HepG2 (cell line): Measurements from ENCODE around the gene CLEC2A. TPM values are rescaled to one million over a fixed set of nuclear protein-coding genes. Genes with fewer than 3 reads are reported as not detected.

Experiments used
- ATAC-seq: fragments of 200-7000 bp; cut with Tn5 transposase; 3 replicates; pipeline ENCODE4 v1.9.1; 2020; ENCODE audit warnings: mild to moderate bottlenecking, moderate library complexity
- BruUV-seq: library from RNA; stranded (reverse); fragments of 400-500 nt; replicated peaks from 2 replicates; lab custom pipeline; 2021; lab: Mats Ljungman, UMichigan
- CTCF ChIA-PET: fragments of 300-600 bp; formaldehyde crosslinking; extraction: SDS; loops from one replicate; lab custom pipeline; 2021; ENCODE audit warnings: low total read pairs, inconsistent platforms, low intra/inter-chr PET ratio; lab: Yijun Ruan, JAX
- POLR2A ChIA-PET: fragments of 350-600 bp; sonication (Branson Sonifier 250); formaldehyde crosslinking; loops from one replicate; lab custom pipeline; 2020; ENCODE audit warnings: antibody characterized with exemption, inconsistent platforms; lab: Yijun Ruan, JAX
- DNase-seq: peaks from one replicate; pipeline ENCODE4 v3.0.0-alpha.2; 2015; ENCODE audit warnings: low spot score
- FAIRE-seq: peaks from 3 replicates; lab custom pipeline; 2011; peaks lifted over from hg19 to GRCh38; lab: Jason Lieb, UNC
- H2AFZ ChIP-seq: one replicate; pipeline ENCODE4 v1.6.1; 2011; ENCODE audit warnings: low read length, inconsistent platforms
- H3K27ac ChIP-seq: fragments of 300-600 bp; 3 replicates; pipeline ENCODE4 v1.8.0; 2011; ENCODE audit warnings: mixed run types, mild to moderate bottlenecking, mixed read lengths, low read length, inconsistent platforms; ENCODE audit not compliant: insufficient read depth; ENCODE audit errors: extremely low read length
- H3K27me3 ChIP-seq, 2 experiments: fragments of 200-600 bp in 1 of 2; 2 replicates in 1 of 2; 3 replicates in 1 of 2; pipeline versions ENCODE4 v1.6.0 to v1.8.0; 2011; ENCODE audit warnings: low read length in 2 of 2, mild to moderate bottlenecking in 2 of 2, moderate library complexity in 2 of 2, inconsistent platforms in 1 of 2; ENCODE audit not compliant: insufficient read depth in 2 of 2, control insufficient read depth in 1 of 2
- H3K36me3 ChIP-seq, 2 experiments: fragments of 200-600 bp in 1 of 2; replicated peaks in 1 of 2; 2 replicates in 1 of 2; 3 replicates in 1 of 2; pipeline versions ENCODE4 v1.5.1 to v1.8.0; 2011; ENCODE audit warnings: low read length in 2 of 2, inconsistent platforms in 1 of 2; ENCODE audit not compliant: insufficient read depth in 2 of 2, control insufficient read depth in 1 of 2
- H3K4me1 ChIP-seq: 2 replicates; pipeline ENCODE4 v1.5.1; 2012; ENCODE audit warnings: low read length, inconsistent platforms; ENCODE audit not compliant: insufficient read depth
- H3K4me2 ChIP-seq: 2 replicates; pipeline ENCODE4 v1.6.0; 2011; ENCODE audit warnings: low read depth, low read length, inconsistent platforms
- H3K4me3 ChIP-seq, 3 experiments: fragments of 200-600 bp in 1 of 3; sonication (generic), shearing (Covaris generic) in 1 of 3; replicated peaks in 1 of 3; 2 replicates each; pipeline ENCODE4 v1.5.1; 2011 to 2016; ENCODE audit warnings: low read length in 3 of 3, inconsistent platforms in 2 of 3, low read depth in 2 of 3, mild to moderate bottlenecking in 2 of 3, control low read depth in 1 of 3, mixed read lengths in 1 of 3; ENCODE audit not compliant: insufficient read depth in 1 of 3
- H3K79me2 ChIP-seq: one replicate; pipeline ENCODE4 v1.6.1; 2011; ENCODE audit warnings: low read length, inconsistent platforms; ENCODE audit not compliant: insufficient read depth
- H3K9ac ChIP-seq: 2 replicates; pipeline ENCODE4 v1.6.0; 2011; ENCODE audit warnings: mild to moderate bottlenecking, low read depth, low read length, inconsistent platforms; ENCODE audit not compliant: insufficient read depth
- H3K9me3 ChIP-seq: 2 replicates; pipeline ENCODE4 v1.5.1; 2012; ENCODE audit warnings: mild to moderate bottlenecking, low read length
- H4K20me1 ChIP-seq: 2 replicates; pipeline ENCODE4 v1.6.0; 2011; ENCODE audit warnings: inconsistent platforms, mild to moderate bottlenecking, low read length, moderate library complexity; ENCODE audit not compliant: insufficient read depth
- ETV5 ChIP-seq: IDR thresholded peaks from 2 replicates; pipeline ENCODE4 v1.6.1; 2018; ENCODE audit warnings: missing biosample characterization, missing genetic modification reagents, inconsistent platforms, borderline replicate concordance
- FOXM1 ChIP-seq: sonication (generic); formaldehyde crosslinking; IDR thresholded peaks from 2 replicates; pipeline ENCODE4 v1.5.0; 2020; ENCODE audit warnings: missing genetic modification reagents
- MIER2 ChIP-seq: IDR thresholded peaks from 2 replicates; pipeline ENCODE4 v1.6.1; 2016; ENCODE audit warnings: missing biosample characterization, missing genetic modification reagents
- ZSCAN9 ChIP-seq: IDR thresholded peaks from 2 replicates; pipeline ENCODE4 v1.6.1; 2016; ENCODE audit warnings: borderline replicate concordance
- WGBS: methylation state at CpG from one replicate; pipeline ENCODE4 v1.1.6; 2017; ENCODE audit warnings: low lambda C conversion rate; 5-methylcytosine and 5-hydroxymethylcytosine counted together
- in situ Hi-C: cut with HindIII; loops from 2 replicates; pipeline ENCODE4 v1.10.0; 2017; ENCODE audit warnings: low pct_unique_long_range_greater_than_20kb; ENCODE audit not compliant: extremely low pct_ligation_motif_present
- intact Hi-C: fragments of 100-400 bp; cut with micrococcal nuclease; formaldehyde crosslinking; loops from one replicate; pipeline ENCODE4 v1.10.0; 2022; ENCODE audit not compliant: unreplicated experiment
- polyA plus RNA-seq, 8 experiments: library from polyadenylated mRNA; depleted of rRNA in 3 of 8; stranded (reverse) in 7 of 8; unstranded in 1 of 8; fragments of >200 nt; fragmentation: Illumina TruSeq in 4 of 8; extraction: Trizol in 4 of 8; gene quantifications; 2 replicates each; pipeline versions ENCODE4 v1.2.1 to v1.2.3, GENCODE V29; 2011 to 2016; ENCODE audit warnings: low read depth in 4 of 8, missing spikeins in 1 of 8, mixed read lengths in 1 of 8; ENCODE audit not compliant: insufficient read depth in 1 of 8
- total RNA-seq, 5 experiments: library from RNA; depleted of rRNA; stranded (reverse); fragments of >200 nt; fragmentation: Illumina TruSeq; extraction: Trizol; gene quantifications; 2 replicates each; pipeline ENCODE4 v1.2.3, GENCODE V29; 2016; ENCODE audit warnings: low read depth in 1 of 5
- TF ChIP-seq, protein P1 (sequence below): sonication (generic); formaldehyde crosslinking; IDR thresholded peaks from 2 replicates; pipeline ENCODE4 v1.5.0; 2020; ENCODE audit warnings: mild to moderate bottlenecking, missing genetic modification reagents, borderline replicate concordance
- TF ChIP-seq, protein P2 (sequence below): IDR thresholded peaks from 2 replicates; pipeline ENCODE4 v1.6.1; 2016; ENCODE audit warnings: mild to moderate bottlenecking, missing biosample characterization, missing genetic modification reagents
- TF ChIP-seq, protein P3 (sequence below): sonication (generic); formaldehyde crosslinking; IDR thresholded peaks from 2 replicates; pipeline ENCODE4 v1.5.0; 2020; ENCODE audit warnings: missing genetic modification reagents

CLEC2A gene
- total and polyA plus RNA-seq, 2 of the 13 experiments (the other 11 are each of a cell fraction or from before 2014, with no cell fraction given), result not detected

DNA sequence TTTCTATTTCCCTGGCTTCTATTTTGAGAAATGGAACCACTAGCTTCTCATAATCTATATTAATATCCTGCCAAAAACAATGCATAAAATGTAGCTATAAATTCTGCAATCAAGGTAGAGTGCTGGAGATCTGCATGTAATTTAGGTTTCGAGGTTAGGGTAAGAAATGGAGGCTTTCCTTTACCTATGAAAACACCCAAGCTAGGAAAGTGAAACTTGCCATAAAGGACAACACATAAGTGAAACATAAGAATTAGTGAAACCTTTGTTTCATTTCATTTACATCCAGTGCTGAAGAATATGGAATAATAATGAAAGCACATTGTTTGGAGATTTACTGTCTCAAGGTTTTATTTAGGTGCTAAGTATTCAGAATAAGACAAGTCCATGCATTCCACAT lies 9.7 kb downstream of the CLEC2A start:
- POLR2A ChIA-PET, result no interaction called here
- 3% methylated on average over 1 of the region's 1 CpG for WGBS
- BruUV-seq, result no TSS peak

More for the DNA sequence above, 9.7 kb downstream of the CLEC2A start:
- no peak for DNase-seq
- intact Hi-C loops, result no loop called here
- no peaks in the 10 kb centered on the region for H3K79me2 ChIP-seq
- no peaks in the 10 kb centered on the region for H3K4me1 ChIP-seq
- in situ Hi-C loops, result no loop called here
- H3K9me3 ChIP-seq, result no peaks in the 10 kb centered on the region
- H4K20me1 ChIP-seq, result no peaks in the 10 kb centered on the region
- H3K27me3 ChIP-seq, result no peaks in the 10 kb centered on the region
- CTCF ChIA-PET, result no interaction called here
- TF ChIP-seq, protein P1, sequence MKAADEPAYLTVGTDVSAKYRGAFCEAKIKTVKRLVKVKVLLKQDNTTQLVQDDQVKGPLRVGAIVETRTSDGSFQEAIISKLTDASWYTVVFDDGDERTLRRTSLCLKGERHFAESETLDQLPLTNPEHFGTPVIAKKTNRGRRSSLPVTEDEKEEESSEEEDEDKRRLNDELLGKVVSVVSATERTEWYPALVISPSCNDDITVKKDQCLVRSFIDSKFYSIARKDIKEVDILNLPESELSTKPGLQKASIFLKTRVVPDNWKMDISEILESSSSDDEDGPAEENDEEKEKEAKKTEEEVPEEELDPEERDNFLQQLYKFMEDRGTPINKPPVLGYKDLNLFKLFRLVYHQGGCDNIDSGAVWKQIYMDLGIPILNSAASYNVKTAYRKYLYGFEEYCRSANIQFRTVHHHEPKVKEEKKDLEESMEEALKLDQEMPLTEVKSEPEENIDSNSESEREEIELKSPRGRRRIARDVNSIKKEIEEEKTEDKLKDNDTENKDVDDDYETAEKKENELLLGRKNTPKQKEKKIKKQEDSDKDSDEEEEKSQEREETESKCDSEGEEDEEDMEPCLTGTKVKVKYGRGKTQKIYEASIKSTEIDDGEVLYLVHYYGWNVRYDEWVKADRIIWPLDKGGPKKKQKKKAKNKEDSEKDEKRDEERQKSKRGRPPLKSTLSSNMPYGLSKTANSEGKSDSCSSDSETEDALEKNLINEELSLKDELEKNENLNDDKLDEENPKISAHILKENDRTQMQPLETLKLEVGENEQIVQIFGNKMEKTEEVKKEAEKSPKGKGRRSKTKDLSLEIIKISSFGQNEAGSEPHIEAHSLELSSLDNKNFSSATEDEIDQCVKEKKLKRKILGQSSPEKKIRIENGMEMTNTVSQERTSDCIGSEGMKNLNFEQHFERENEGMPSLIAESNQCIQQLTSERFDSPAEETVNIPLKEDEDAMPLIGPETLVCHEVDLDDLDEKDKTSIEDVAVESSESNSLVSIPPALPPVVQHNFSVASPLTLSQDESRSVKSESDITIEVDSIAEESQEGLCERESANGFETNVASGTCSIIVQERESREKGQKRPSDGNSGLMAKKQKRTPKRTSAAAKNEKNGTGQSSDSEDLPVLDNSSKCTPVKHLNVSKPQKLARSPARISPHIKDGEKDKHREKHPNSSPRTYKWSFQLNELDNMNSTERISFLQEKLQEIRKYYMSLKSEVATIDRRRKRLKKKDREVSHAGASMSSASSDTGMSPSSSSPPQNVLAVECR (CRISPR knock-in tag), result no peak
- TF ChIP-seq ZSCAN9 (CRISPR knock-in tag) (no peak), FOXM1 (CRISPR knock-in tag) (no peak), ETV5 (CRISPR knock-in tag) (no peak), MIER2 (CRISPR knock-in tag) (no peak)
- TF ChIP-seq, protein P2, sequence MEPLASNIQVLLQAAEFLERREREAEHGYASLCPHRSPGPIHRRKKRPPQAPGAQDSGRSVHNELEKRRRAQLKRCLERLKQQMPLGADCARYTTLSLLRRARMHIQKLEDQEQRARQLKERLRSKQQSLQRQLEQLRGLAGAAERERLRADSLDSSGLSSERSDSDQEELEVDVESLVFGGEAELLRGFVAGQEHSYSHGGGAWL (CRISPR knock-in tag), result no peak
- TF ChIP-seq, protein P3, sequence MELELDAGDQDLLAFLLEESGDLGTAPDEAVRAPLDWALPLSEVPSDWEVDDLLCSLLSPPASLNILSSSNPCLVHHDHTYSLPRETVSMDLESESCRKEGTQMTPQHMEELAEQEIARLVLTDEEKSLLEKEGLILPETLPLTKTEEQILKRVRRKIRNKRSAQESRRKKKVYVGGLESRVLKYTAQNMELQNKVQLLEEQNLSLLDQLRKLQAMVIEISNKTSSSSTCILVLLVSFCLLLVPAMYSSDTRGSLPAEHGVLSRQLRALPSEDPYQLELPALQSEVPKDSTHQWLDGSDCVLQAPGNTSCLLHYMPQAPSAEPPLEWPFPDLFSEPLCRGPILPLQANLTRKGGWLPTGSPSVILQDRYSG (CRISPR knock-in tag), result no peak
- H3K27ac ChIP-seq, result no peak overlapping the region
- H3K36me3 ChIP-seq, result no peaks in the 10 kb centered on the region
- FAIRE-seq, result no peak
- ATAC-seq, result no peak
- H3K9ac ChIP-seq, result no peak overlapping the region
- H3K4me3 ChIP-seq, result no peak overlapping the region
- H3K4me2 ChIP-seq, result no peak overlapping the region
- no peak overlapping the region for H2AFZ ChIP-seq
